OCI-LY1 (cell line): ENCODE measurements around the gene DBNL.

ENCODE experiments used
- EZH2 ChIP-seq: fragments of 200-600 bp; sonication (generic), shearing (Covaris generic); IDR thresholded peaks from 2 replicates; pipeline ENCODE4 v1.8.0; 2017; ENCODE audit warnings: borderline replicate concordance, mixed run types, mild to moderate bottlenecking, antibody characterized with exemption, low read length, moderate library complexity, mixed read lengths
- TF ChIP-seq, protein P1 (sequence below): fragments of 200-600 bp; sonication (generic), shearing (Covaris generic); IDR thresholded peaks from 2 replicates; pipeline ENCODE4 v1.5.1; 2017; ENCODE audit warnings: mild to moderate bottlenecking, antibody characterized with exemption, low read length, moderate library complexity, mixed read lengths

DNA sequence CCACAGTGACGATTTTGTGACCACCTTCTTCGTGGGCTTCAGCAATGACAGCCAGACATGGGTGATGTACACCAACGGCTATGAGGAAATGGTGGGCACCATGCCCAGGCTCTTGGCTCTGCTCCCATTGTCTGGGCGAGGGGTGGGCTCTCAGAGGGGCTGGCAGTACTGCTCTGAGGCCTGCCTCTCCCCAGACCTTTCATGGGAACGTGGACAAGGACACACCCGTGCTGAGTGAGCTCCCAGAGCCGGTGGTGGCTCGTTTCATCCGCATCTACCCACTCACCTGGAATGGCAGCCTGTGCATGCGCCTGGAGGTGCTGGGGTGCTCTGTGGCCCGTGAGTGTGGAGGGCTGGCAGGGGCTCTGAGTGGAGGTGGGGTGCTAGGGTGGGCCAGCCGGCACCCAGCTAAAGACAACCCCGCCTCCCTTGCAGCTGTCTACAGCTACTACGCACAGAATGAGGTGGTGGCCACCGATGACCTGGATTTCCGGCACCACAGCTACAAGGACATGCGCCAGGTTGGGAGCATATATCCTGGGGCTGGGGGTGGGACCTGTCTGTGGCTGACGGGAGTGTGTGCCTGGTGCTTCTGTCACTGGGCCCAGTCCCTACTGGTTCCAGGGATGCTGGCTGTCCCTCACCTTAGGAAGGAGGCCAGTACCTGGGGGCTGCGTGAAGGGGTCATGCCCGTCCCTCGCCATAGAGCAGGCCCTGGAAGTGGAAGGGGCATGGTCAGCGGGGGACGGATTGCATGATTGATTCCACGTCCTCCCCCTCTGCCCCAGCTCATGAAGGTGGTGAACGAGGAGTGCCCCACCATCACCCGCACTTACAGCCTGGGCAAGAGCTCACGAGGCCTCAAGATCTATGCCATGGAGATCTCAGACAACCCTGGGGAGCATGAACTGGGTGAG, 66.5 kb downstream of the DBNL start:
- TF ChIP-seq, protein P1, sequence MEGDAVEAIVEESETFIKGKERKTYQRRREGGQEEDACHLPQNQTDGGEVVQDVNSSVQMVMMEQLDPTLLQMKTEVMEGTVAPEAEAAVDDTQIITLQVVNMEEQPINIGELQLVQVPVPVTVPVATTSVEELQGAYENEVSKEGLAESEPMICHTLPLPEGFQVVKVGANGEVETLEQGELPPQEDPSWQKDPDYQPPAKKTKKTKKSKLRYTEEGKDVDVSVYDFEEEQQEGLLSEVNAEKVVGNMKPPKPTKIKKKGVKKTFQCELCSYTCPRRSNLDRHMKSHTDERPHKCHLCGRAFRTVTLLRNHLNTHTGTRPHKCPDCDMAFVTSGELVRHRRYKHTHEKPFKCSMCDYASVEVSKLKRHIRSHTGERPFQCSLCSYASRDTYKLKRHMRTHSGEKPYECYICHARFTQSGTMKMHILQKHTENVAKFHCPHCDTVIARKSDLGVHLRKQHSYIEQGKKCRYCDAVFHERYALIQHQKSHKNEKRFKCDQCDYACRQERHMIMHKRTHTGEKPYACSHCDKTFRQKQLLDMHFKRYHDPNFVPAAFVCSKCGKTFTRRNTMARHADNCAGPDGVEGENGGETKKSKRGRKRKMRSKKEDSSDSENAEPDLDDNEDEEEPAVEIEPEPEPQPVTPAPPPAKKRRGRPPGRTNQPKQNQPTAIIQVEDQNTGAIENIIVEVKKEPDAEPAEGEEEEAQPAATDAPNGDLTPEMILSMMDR, result no peak
- TF ChIP-seq EZH2, result no peak
